ENCODE data around the gene MMP17. TPM values are rescaled to one million over a fixed set of nuclear protein-coding genes. Genes with fewer than 3 reads are reported as not detected.

MMP17 gene
- total RNA-seq, 1 experiment from 2014 or later: 12.6 TPM

- Histone ChIP-seq H3K9me3 (ENCODE audit: low read depth, low read length, poor library complexity, severe bottlenecking) (no peaks in the 10 kb centered on the region), H3K27me3 (replicated peaks; ENCODE audit: insufficient read depth, low read depth, low read length, poor library complexity) (no peaks in the 10 kb centered on the region), H3K27ac (ENCODE audit: low read depth, low read length, poor library complexity, severe bottlenecking) (no peak overlapping the region), H3K36me3 (ENCODE audit: insufficient read depth, low read length, poor library complexity, severe bottlenecking) (no peaks in the 10 kb centered on the region), H3K4me3 (ENCODE audit: low read depth, low read length, poor library complexity, severe bottlenecking) (no peak overlapping the region), H3K4me1 (ENCODE audit: insufficient read depth, low read length, poor library complexity, severe bottlenecking) (no peaks in the 10 kb centered on the region)
- BruUV-seq (replicated peaks): no TSS peak
- no peak for TF ChIP-seq CTCF (conservative IDR thresholded peaks at IDR 0.05; ENCODE audit: low read depth, low read length)
- TF ChIP-seq EZH2 (IDR thresholded peaks at IDR 0.05; ENCODE audit: borderline replicate concordance, low read depth, low read length, poor library complexity, severe bottlenecking): no peak
- ChIA-PET POLR2A (ENCODE audit: low non-redundant PET) (no interaction called here), CTCF (no interaction called here)
- DNase-seq (ENCODE audit: low spot score): no peak
- intact Hi-C loops (cut with micrococcal nuclease; ENCODE audit: unreplicated experiment): no loop called here
Observed at GRCh38 chr12:131840643-131841416, 12.6 kb downstream of the MMP17 start.

- DNase-seq (ENCODE audit: low spot score): no peak
- no TSS peak for BruUV-seq (replicated peaks)
- ChIA-PET POLR2A (ENCODE audit: low non-redundant PET) (no interaction called here), CTCF (no interaction called here)
- H3K4me3 ChIP-seq (ENCODE audit: low read depth, low read length, poor library complexity, severe bottlenecking): no peak overlapping the region
- no peaks in the 10 kb centered on the region for H3K4me1 ChIP-seq (ENCODE audit: insufficient read depth, low read length, poor library complexity, severe bottlenecking)
- H3K27ac ChIP-seq (ENCODE audit: low read depth, low read length, poor library complexity, severe bottlenecking): no peak overlapping the region
- no peaks in the 10 kb centered on the region for H3K36me3 ChIP-seq (ENCODE audit: insufficient read depth, low read length, poor library complexity, severe bottlenecking)
- intact Hi-C loops (cut with micrococcal nuclease; ENCODE audit: unreplicated experiment): no loop called here
- TF ChIP-seq EZH2 (IDR thresholded peaks at IDR 0.05; ENCODE audit: borderline replicate concordance, low read depth, low read length, poor library complexity, severe bottlenecking): no peak
- TF ChIP-seq CTCF (conservative IDR thresholded peaks at IDR 0.05; ENCODE audit: low read depth, low read length): no peak
- H3K27me3 ChIP-seq (replicated peaks; ENCODE audit: insufficient read depth, low read depth, low read length, poor library complexity): no peaks in the 10 kb centered on the region
- H3K9me3 ChIP-seq (ENCODE audit: low read depth, low read length, poor library complexity, severe bottlenecking): no peaks in the 10 kb centered on the region
Observed at GRCh38 chr12:131841547-131841946, 13.4 kb downstream of the MMP17 start.

GRCh38 chr12:131842169-131842568 lies 14.0 kb downstream of the MMP17 start:
- CTCF ChIA-PET: no interaction called here
- TF ChIP-seq EZH2 (IDR thresholded peaks at IDR 0.05; ENCODE audit: borderline replicate concordance, low read depth, low read length, poor library complexity, severe bottlenecking) (no peak), CTCF (conservative IDR thresholded peaks at IDR 0.05; ENCODE audit: low read depth, low read length) (no peak)

More at GRCh38 chr12:131842169-131842568, 14.0 kb downstream of the MMP17 start:
- DNase-seq (ENCODE audit: low spot score): no peak
- Histone ChIP-seq H3K36me3 (ENCODE audit: insufficient read depth, low read length, poor library complexity, severe bottlenecking) (no peaks in the 10 kb centered on the region), H3K4me3 (ENCODE audit: low read depth, low read length, poor library complexity, severe bottlenecking) (no peak overlapping the region), H3K9me3 (ENCODE audit: low read depth, low read length, poor library complexity, severe bottlenecking) (no peaks in the 10 kb centered on the region), H3K27me3 (replicated peaks; ENCODE audit: insufficient read depth, low read depth, low read length, poor library complexity) (no peaks in the 10 kb centered on the region), H3K27ac (ENCODE audit: low read depth, low read length, poor library complexity, severe bottlenecking) (no peak overlapping the region), H3K4me1 (ENCODE audit: insufficient read depth, low read length, poor library complexity, severe bottlenecking) (no peaks in the 10 kb centered on the region)
- BruUV-seq (replicated peaks): no TSS peak
- intact Hi-C loops (cut with micrococcal nuclease; ENCODE audit: unreplicated experiment): no loop called here
- POLR2A ChIA-PET (ENCODE audit: low non-redundant PET): no interaction called here
